ENCODE data around the gene PRSS53.

DNA sequence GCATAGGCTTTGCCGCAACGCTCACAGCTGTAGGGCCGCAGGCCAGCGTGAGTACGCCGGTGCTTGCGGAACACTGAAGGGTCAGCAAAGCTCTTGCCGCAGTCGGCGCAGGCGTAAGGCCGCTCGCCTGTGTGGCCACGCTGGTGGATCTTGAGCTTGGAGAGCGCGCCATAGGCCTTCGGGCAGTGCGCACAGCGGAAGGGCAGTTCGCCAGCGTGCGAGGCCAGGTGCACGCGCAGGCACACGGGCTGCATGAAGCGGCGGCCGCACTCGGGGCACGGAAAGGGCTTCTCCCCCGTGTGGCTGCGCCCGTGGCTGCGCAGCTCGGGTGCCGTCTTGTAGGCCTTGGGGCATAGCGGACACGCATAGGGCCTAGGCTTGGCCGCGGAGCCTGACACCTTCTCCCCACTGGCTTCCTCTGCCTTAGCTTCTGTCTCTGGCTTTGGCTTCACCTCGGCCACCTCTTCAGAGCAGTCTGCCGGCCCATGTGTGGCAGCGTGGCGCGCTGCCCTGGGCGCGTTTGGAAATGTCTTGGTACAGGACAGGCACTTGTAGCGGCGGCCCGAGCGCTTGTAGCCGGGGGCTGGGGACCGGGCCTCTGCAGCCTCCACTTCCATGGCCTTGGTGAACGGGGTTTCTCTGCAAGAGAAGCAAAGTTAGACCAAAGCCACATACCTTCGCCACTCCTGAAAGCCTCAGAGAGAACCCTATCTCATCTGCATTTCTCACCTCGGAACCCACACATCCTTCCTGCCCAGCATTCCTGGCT lies 24.7 kb downstream of the PRSS53 start:
- no peak for TF ChIP-seq CTCF (IDR thresholded peaks at IDR 0.05; ENCODE audit: low read depth, low read length, missing input control)
- no peak for TF ChIP-seq TAF1 (conservative IDR thresholded peaks at IDR 0.05)
- TF ChIP-seq RAD21 (IDR thresholded peaks at IDR 0.05) = no peak
- no peak for TF ChIP-seq GABPA (IDR thresholded peaks at IDR 0.05 in 1 of 2, conservative IDR thresholded peaks at IDR 0.05 in 1 of 2)
- TF ChIP-seq SP1 (IDR thresholded peaks at IDR 0.05) = no peak
- TF ChIP-seq ATF3 (IDR thresholded peaks at IDR 0.05) = no peak
- TF ChIP-seq REST (IDR thresholded peaks at IDR 0.05) = no peak
- TF ChIP-seq FOXA1 (IDR thresholded peaks at IDR 0.05) = no peak

Data from liver (tissue), 3 donors.